Keratinocyte (primary cell): ENCODE results near the gene SLC25A40.

Experiments used
- EZH2 ChIP-seq: IDR thresholded peaks from one replicate; pipeline ENCODE4 v1.6.1; 2012; ENCODE audit warnings: inconsistent platforms, mild to moderate bottlenecking, low read length, moderate library complexity
- TF ChIP-seq, protein P1 (sequence below), 3 experiments: IDR thresholded peaks in 1 of 3; conservative IDR thresholded peaks in 1 of 3; optimal IDR thresholded peaks in 1 of 3; 2 replicates in 2 of 3; 3 replicates in 1 of 3; pipeline versions ENCODE3 to v1.5.1; 2011; ENCODE audit warnings: low read length in 3 of 3, mild to moderate bottlenecking in 3 of 3, moderate library complexity in 2 of 3, control low read depth in 1 of 3, inconsistent platforms in 1 of 3; ENCODE audit not compliant: insufficient read depth in 2 of 3; ENCODE audit errors: extremely low read depth in 1 of 3

DNA sequence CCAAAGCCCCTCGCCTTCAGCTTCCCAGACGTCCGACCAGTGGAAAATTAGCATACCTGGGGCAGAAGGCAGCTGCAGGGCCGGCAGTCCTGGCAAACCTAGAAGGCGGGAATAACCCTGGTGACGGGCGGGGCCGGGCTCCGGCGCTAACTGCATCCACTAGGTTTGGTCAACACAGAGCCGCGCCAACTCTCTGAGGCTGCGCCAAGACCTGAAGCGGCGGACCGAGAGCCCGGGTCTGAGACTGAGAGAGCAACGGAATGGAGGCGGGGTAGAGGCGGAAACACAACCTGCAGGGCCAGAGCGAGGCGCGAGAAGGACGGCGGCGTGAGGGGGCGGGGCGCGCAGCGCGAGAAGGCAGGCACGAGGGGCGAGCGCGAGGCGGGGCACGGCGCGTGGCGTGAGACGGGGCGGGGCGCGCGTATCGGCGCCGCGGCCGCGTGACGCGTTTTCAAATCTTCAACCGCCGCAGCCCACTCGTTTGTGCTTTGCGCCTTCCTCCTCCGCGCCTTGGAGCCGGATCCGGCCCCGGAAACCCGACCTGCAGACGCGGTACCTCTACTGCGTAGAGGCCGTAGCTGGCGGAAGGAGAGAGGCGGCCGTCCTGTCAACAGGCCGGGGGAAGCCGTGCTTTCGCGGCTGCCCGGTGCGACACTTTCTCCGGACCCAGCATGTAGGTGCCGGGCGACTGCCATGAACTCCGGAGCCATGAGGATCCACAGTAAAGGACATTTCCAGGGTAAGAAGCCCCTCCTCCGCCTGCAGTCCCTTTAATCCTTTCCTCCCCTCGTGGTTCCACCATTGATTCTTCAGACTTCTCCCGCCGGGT lies at the start of gene SLC25A40, which contains the start of gene DBF4:
- TF ChIP-seq, protein P1, sequence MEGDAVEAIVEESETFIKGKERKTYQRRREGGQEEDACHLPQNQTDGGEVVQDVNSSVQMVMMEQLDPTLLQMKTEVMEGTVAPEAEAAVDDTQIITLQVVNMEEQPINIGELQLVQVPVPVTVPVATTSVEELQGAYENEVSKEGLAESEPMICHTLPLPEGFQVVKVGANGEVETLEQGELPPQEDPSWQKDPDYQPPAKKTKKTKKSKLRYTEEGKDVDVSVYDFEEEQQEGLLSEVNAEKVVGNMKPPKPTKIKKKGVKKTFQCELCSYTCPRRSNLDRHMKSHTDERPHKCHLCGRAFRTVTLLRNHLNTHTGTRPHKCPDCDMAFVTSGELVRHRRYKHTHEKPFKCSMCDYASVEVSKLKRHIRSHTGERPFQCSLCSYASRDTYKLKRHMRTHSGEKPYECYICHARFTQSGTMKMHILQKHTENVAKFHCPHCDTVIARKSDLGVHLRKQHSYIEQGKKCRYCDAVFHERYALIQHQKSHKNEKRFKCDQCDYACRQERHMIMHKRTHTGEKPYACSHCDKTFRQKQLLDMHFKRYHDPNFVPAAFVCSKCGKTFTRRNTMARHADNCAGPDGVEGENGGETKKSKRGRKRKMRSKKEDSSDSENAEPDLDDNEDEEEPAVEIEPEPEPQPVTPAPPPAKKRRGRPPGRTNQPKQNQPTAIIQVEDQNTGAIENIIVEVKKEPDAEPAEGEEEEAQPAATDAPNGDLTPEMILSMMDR (optimal IDR thresholded peaks at IDR 0.05 in 1 of 3, IDR thresholded peaks at IDR 0.05 in 1 of 3, conservative IDR thresholded peaks at IDR 0.05 in 1 of 3; ENCODE audit: extremely low read depth in 1 of 3, insufficient read depth in 2 of 3, low read length in 3 of 3), result no peak
- TF ChIP-seq EZH2, result no peak
